B cell (primary cell): Measurements from ENCODE around the gene TEX14.

ENCODE experiments used
- EZH2 ChIP-seq: IDR thresholded peaks from 2 replicates; pipeline ENCODE4 v1.6.1; 2012; ENCODE audit warnings: borderline replicate concordance, low read depth, mild to moderate bottlenecking, moderate library complexity, low read length; ENCODE audit not compliant: insufficient read depth, poor library complexity, severe bottlenecking
- TF ChIP-seq, protein P1 (sequence below): fragments of 200-600 bp; IDR thresholded peaks from one replicate; pipeline ENCODE4 v1.8.0; 2022; ENCODE audit warnings: antibody characterized with exemption, mild to moderate bottlenecking

DNA sequence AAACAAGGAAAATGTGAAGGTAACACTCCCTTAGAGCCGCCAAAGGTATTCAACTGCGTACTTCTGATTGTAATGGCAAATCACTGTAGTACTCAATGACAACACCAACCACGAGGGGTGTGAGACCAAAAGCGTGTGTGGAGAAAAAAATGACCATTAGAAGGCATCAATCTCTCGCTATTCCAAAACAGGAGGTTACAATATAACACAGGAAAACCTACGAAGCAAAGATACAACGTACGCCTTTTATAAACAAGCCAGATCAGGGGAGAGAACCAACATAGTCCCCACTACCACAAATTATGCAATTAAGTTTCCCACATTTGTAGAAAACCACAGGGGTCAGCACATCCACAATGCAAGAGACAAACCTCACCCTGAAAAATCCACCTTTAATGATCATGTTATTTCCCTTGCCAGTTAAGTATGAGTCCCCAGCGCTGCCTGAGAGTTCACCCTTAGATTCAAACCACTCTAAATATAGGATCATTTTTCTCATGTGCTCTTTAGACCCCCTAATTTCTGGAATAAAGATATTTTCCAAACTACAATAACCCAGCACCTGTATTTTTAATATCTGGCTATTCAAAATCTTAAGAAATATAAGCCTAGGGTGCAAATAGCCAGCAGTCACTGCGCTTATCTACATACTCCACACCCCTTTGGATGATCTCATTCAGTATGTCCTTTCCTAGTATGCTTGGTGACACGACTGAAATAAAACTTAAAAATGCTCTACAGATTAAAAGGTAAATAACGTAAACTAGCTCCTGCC is 12.4 kb downstream of the TEX14 start:
- TF ChIP-seq, protein P1, sequence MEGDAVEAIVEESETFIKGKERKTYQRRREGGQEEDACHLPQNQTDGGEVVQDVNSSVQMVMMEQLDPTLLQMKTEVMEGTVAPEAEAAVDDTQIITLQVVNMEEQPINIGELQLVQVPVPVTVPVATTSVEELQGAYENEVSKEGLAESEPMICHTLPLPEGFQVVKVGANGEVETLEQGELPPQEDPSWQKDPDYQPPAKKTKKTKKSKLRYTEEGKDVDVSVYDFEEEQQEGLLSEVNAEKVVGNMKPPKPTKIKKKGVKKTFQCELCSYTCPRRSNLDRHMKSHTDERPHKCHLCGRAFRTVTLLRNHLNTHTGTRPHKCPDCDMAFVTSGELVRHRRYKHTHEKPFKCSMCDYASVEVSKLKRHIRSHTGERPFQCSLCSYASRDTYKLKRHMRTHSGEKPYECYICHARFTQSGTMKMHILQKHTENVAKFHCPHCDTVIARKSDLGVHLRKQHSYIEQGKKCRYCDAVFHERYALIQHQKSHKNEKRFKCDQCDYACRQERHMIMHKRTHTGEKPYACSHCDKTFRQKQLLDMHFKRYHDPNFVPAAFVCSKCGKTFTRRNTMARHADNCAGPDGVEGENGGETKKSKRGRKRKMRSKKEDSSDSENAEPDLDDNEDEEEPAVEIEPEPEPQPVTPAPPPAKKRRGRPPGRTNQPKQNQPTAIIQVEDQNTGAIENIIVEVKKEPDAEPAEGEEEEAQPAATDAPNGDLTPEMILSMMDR, result no peak
- TF ChIP-seq EZH2, result no peak
